H1 (cell line): ENCODE data around the gene HOXD1. TPM values are rescaled to one million over a fixed set of nuclear protein-coding genes. Genes with fewer than 3 reads are reported as not detected.

Experiments used
- CEBPB ChIP-seq: IDR thresholded peaks from 2 replicates; pipeline ENCODE4 v1.6.1; 2012; ENCODE audit warnings: low read depth, low read length
- CHD7 ChIP-seq: fragments of 300-600 bp; sonication (generic); IDR thresholded peaks from 2 replicates; pipeline ENCODE4 v1.7.1; 2012; ENCODE audit warnings: low read length, moderate library complexity, mild to moderate bottlenecking, inconsistent platforms; ENCODE audit not compliant: insufficient replicate concordance
- PHF8 ChIP-seq: fragments of 200-600 bp; sonication (generic); conservative IDR thresholded peaks from 2 replicates; pipeline ENCODE4 v1.7.1; 2012; ENCODE audit warnings: low read depth, mild to moderate bottlenecking, inconsistent platforms, low read length, moderate library complexity
- POLR2AphosphoS5 ChIP-seq: IDR thresholded peaks from 2 replicates; pipeline ENCODE4 v1.6.1; 2011; ENCODE audit warnings: low read depth, low read length
- RAD21 ChIP-seq, 2 experiments: IDR thresholded peaks in 1 of 2; conservative IDR thresholded peaks in 1 of 2; 2 replicates each; pipeline ENCODE4 v1.6.1; 2011; ENCODE audit warnings: low read depth in 2 of 2, low read length in 2 of 2, improper control_type of control experiment in 1 of 2, inconsistent platforms in 1 of 2, mild to moderate bottlenecking in 1 of 2, moderate library complexity in 1 of 2
- RBBP5 ChIP-seq: IDR thresholded peaks from 2 replicates; pipeline ENCODE4 v1.7.1; 2012; ENCODE audit warnings: low read depth, mild to moderate bottlenecking, inconsistent platforms, low read length, moderate library complexity, borderline replicate concordance
- SIN3A ChIP-seq, 2 experiments: IDR thresholded peaks in 1 of 2; conservative IDR thresholded peaks in 1 of 2; 2 replicates each; pipeline ENCODE4 v1.6.1; 2011 to 2012; ENCODE audit warnings: low read length in 2 of 2, improper control_type of control experiment in 1 of 2, low read depth in 1 of 2, mild to moderate bottlenecking in 1 of 2
- SIRT6 ChIP-seq: IDR thresholded peaks from one replicate; pipeline ENCODE4 v1.7.1; 2012; ENCODE audit warnings: low read length, inconsistent platforms
- SP4 ChIP-seq: IDR thresholded peaks from 2 replicates; pipeline ENCODE4 v1.6.1; 2012; ENCODE audit warnings: low read length, inconsistent platforms
- TBP ChIP-seq: IDR thresholded peaks from 2 replicates; pipeline ENCODE4 v1.6.1; 2011; ENCODE audit warnings: low read depth, low read length, improper control_type of control experiment
- polyA plus RNA-seq, 7 experiments: library from polyadenylated mRNA; depleted of rRNA in 3 of 7; stranded (reverse) in 5 of 7; unstranded in 2 of 7; fragments of >200 nt in 5 of 7; fragments of 200-250 nt in 2 of 7; gene quantifications; 1 replicate in 5 of 7; 2 replicates in 1 of 7; 4 replicates in 1 of 7; pipeline versions ENCODE4 v1.2.1 to v1.2.3, GENCODE V29; 2011 to 2013; ENCODE audit warnings: missing spikeins in 2 of 7, mixed read lengths in 2 of 7
- total RNA-seq: library from RNA; stranded (reverse); fragmentation: NEBNext Ultra II Directional; extraction: Animal tissue kit (Norgen Biotek cat#: 25700); gene quantifications from 2 replicates; pipeline ENCODE4 v1.2.1, GENCODE V29; 2021

Gene HOXD1
- total and polyA plus RNA-seq, 2 of the 8 experiments (the other 6 are each of a cell fraction or from before 2014, with no cell fraction given) = 0.03 TPM; not detected in 1

GRCh38 chr2:176139661-176140512 lies 48.6 kb upstream of the HOXD1 start (continued):
- TF ChIP-seq CHD7 (no peak), SIN3A (conservative IDR thresholded peaks at IDR 0.05 in 1 of 2, IDR thresholded peaks at IDR 0.05 in 1 of 2; ENCODE audit: low read depth in 1 of 2, low read length in 2 of 2) (no peak), CEBPB (no peak), RBBP5 (no peak), RAD21 (IDR thresholded peaks at IDR 0.05 in 1 of 2, conservative IDR thresholded peaks at IDR 0.05 in 1 of 2; ENCODE audit: low read depth in 2 of 2, low read length in 2 of 2) (no peak), SIRT6 (no peak), SP4 (no peak), PHF8 (no peak), TBP (no peak), POLR2AphosphoS5 (no peak)
